Activated naive CD4-positive, alpha-beta T cell treated with anti-CD3 and anti-CD28 coated beads, Interleukin-2, amount 50 U/mL, for 16 hours (primary cell): ENCODE measurements around the gene HIF1A.
"Not testable (repeated sequence)": the region's sequence is repeated elsewhere in the genome, so short reads cannot be mapped to it uniquely, and the experiment has no call there.

Source experiments
- DNase-seq: peaks from one replicate; pipeline ENCODE4 v3.0.0-alpha.2; 2020

Gene HIF1A

GRCh38 chr14:61710853-61711817, 15.8 kb downstream of the HIF1A start:
- no peak for DNase-seq

- no peak for DNase-seq
These were observed 16.8 kb downstream of the HIF1A start for GRCh38 chr14:61712137-61712536.

GRCh38 chr14:61713724-61714437, 18.6 kb downstream of the HIF1A start:
- no peak for DNase-seq

GRCh38 chr14:61716956-61717355, 21.6 kb downstream of the HIF1A start:
- DNase-seq: no peak

GRCh38 chr14:61718039-61718438, 22.7 kb downstream of the HIF1A start:
- DNase-seq: no peak

GRCh38 chr14:61719344-61720293, 24.3 kb downstream of the HIF1A start:
- no peak for DNase-seq

- no peak for DNase-seq
These were observed 25.0 kb downstream of the HIF1A start for GRCh38 chr14:61720294-61720661.

GRCh38 chr14:61720741-61721140, 25.4 kb downstream of the HIF1A start:
- DNase-seq: no peak

GRCh38 chr14:61724133-61724532, 28.8 kb downstream of the HIF1A start:
- DNase-seq: no peak

- no peak for DNase-seq
These were observed 31.7 kb downstream of the HIF1A start for GRCh38 chr14:61726778-61727658.

- no peak for DNase-seq
These were observed 35.6 kb downstream of the HIF1A start for GRCh38 chr14:61730756-61731373.

- DNase-seq: no peak
These were observed 38.7 kb downstream of the HIF1A start for GRCh38 chr14:61733972-61734371.

- DNase-seq: no peak
These were observed 41.4 kb downstream of the HIF1A start for GRCh38 chr14:61736751-61737150.

GRCh38 chr14:61737915-61738314, 42.6 kb downstream of the HIF1A start:
- no peak for DNase-seq

- DNase-seq: no peak
These were observed 43.8 kb downstream of the HIF1A start for GRCh38 chr14:61739133-61739532.

- no peak for DNase-seq
These were observed 47.1 kb downstream of the HIF1A start for GRCh38 chr14:61742371-61742770.

- DNase-seq: no peak
These were observed 48.9 kb downstream of the HIF1A start for GRCh38 chr14:61744238-61744637.

- not testable (repeated sequence) for DNase-seq
These were observed 51.0 kb downstream of the HIF1A start for GRCh38 chr14:61746346-61746745.

- no peak for DNase-seq
These were observed 51.6 kb downstream of the HIF1A start for GRCh38 chr14:61746881-61747280.

- DNase-seq: no peak
These were observed 52.0 kb downstream of the HIF1A start for GRCh38 chr14:61747342-61747741.

GRCh38 chr14:61749264-61749663, 54.0 kb downstream of the HIF1A start:
- DNase-seq: no peak
